GM18909 (cell line): ENCODE measurements around the gene GFI1B.
"Not testable (repeated sequence)": the region's sequence is repeated elsewhere in the genome, so short reads cannot be mapped to it uniquely, and the experiment has no call there.

Experiments used
- ATAC-seq: cut with Tn5 transposase; IDR thresholded peaks from one replicate; pipeline ENCODE4 v1.9.1; 2021; ENCODE audit warnings: mild to moderate bottlenecking; ENCODE audit not compliant: unreplicated experiment, poor library complexity

Gene GFI1B

GRCh38 chr9:132989414-132989996, 11.0 kb downstream of the GFI1B start:
- ATAC-seq, result no peak

- not testable (repeated sequence) for ATAC-seq
These were observed 11.6 kb downstream of the GFI1B start for GRCh38 chr9:132989998-132990557.

GRCh38 chr9:132990781-132991180, 12.3 kb downstream of the GFI1B start:
- no peak for ATAC-seq

DNA sequence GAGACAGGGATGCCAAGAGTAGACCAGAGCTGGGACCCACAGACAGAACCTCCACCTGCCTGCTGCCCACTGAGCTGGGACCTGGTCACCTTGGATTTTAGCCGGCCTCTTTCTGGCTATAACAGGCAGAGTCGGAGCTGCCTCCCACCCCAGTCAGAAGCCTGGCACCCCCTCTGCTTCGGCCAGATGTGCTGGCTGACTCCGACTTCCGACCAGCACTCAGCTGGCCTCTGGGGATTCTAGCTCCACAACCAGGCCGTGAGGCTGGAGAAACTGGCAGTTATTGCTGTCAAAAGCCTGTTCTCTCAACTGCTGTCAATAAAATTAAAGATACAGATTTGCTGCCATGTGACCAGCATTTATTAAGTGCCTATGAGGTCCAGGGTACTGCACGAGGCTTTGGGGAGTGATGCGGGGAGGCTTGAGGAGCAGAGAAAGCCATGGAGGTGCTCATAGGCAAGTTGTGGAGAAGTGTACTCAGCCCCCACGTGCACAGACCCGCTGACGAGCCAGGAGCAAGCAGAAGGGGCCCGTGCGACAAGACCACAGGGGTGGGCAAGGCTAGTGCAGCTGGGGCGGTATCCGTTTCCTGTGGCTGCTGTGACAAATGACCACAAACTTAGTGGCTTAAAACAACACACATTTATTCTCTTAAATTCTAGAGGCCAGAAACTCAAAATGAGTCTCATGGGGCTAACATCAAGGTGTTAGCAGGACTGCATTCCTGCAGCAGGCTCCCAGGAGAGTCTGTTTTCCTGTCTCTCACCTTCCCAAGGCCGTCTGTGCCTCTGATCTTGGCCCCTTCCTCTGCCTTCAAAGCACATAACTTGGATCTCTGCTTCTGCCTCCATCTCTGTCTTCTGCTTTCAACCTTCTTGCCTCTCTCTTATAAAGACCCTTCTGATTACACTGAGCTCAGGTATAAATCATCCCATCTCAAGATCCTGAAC, 13.1 kb downstream of the GFI1B start:
- no peak for ATAC-seq

DNA sequence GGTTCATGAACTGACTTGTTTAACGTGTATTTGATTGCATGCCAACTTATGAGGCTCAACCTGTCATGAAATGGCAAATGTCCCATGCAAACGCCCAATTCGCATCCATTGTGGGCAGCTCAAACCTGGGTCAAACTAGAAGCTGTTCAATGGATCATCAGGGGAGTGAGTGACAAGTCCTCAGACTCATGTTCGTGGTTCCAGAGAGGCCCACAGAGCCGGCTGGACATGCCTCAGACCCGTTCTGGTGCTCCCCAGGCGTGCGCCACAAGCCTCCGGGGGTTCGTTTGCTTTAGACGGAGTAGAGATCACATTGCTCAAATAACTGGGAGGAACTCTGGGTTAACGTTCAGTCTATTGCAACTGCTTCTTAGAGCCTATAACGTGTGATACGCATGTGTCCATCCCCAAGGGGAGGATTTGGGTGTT, 15.0 kb downstream of the GFI1B start:
- no peak for ATAC-seq

DNA sequence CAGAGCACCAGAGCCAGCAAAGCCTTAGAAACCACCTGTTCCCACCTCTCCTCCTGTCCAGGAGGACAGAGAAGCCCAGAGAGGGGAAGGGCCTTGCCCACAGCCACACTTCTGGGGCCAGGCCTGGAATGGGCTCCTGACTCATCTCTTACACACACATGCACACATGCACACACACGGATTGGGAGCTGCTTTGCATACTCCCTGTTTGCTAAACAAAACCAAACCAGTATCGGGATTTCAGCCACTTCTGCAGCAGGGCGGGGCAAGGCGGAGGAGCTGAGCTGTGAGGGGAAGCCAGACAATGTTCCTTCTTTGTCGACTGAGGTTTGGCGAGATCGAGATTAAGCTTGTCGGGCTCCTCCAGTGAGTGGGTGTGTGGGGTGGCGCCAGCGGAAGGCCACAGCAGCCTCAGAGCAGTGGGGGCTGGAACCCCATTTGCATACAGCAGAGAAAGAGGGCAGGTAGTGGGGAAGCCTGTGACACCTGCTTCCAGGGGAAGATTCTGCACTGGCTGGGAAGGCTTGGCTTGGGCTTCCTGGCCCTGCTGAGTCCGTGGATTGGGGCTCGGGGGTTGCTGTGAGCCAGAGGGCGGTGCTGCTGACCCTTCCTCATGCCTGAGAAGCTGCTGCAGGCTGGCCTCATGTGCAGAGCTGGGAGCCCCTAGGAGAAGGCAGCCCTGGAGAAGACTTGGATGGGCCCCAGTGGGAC, 16.1 kb downstream of the GFI1B start:
- peak; percentile 66 for ATAC-seq

DNA sequence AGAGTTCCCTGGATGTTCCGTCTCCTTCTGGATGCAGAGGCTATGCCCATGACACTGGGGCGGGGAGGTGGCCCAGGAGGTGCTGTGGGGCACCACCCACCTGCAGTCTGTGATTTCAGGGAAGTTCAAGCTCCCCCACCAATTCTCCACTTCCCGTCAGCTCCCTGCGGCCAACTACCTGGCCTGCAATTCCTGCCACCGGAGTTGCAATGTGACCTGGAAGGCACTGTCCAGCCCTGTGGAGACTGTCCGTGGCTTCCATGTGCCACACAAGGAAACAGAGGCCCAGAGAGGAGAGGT, 16.6 kb downstream of the GFI1B start:
- no peak for ATAC-seq

DNA sequence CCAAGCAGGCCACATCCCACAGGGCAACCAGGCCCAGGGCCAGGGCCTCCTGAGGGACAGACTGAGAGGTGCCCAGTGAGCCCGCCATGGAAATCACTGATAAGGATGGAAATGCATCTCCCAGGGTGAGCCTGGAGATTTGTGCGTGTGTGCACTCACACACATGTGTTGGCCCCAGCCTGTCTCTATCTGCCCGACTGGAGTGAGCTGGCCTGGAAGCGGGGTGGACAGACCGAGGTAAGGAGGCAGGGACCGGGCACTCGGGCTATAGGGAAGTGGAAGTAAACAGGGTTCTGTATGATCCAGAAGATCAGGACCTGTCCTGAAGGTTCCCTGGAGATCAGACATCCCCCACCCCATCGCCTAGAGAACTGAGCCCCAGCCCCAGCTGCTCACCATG, 17.4 kb downstream of the GFI1B start:
- ATAC-seq, result no peak

DNA sequence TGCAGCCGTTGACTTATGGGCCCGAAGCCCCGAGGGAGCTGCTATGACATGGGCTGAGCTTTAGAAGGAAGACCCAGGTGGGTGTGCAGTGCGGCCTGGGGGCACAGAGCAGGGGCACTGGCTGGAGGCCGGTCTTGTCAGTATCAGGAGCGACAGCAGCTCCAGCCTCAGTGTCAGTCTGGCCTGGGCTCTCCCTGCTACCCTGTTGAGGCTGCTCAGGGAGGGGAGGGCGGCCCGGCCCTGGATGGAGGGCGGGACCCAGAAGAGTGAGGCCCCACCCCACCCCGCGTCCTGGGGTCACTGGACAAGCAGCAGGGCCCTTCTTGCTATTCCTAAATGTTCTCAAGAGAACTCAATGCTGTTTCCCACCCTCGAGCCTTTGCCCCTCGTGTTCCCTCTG, 18.0 kb downstream of the GFI1B start:
- no peak for ATAC-seq

- ATAC-seq, result no peak
These were observed 19.1 kb downstream of the GFI1B start for GRCh38 chr9:132997591-132997990.

DNA sequence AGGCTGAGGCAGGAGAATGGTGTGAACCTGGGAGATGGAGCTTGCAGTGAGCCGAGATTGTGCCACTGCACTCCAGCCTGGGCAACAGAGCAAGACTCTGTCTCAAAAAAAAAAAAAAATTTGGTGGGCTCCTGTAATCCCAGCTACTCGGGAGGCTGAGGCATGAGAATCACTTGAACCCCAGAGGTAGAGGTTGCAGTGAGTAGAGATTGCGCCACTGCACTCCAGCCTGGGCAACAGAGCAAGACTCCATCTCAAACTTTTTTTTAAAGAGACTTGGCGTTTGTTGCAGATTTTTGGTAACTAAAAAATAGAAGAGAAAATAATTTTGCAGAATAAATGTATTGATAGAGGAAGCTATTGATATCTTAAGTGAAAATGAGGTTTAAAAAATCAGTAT, 19.7 kb downstream of the GFI1B start:
- not testable (repeated sequence) for ATAC-seq

- ATAC-seq, result no peak
These were observed 20.5 kb downstream of the GFI1B start for GRCh38 chr9:132998831-132999635.

DNA sequence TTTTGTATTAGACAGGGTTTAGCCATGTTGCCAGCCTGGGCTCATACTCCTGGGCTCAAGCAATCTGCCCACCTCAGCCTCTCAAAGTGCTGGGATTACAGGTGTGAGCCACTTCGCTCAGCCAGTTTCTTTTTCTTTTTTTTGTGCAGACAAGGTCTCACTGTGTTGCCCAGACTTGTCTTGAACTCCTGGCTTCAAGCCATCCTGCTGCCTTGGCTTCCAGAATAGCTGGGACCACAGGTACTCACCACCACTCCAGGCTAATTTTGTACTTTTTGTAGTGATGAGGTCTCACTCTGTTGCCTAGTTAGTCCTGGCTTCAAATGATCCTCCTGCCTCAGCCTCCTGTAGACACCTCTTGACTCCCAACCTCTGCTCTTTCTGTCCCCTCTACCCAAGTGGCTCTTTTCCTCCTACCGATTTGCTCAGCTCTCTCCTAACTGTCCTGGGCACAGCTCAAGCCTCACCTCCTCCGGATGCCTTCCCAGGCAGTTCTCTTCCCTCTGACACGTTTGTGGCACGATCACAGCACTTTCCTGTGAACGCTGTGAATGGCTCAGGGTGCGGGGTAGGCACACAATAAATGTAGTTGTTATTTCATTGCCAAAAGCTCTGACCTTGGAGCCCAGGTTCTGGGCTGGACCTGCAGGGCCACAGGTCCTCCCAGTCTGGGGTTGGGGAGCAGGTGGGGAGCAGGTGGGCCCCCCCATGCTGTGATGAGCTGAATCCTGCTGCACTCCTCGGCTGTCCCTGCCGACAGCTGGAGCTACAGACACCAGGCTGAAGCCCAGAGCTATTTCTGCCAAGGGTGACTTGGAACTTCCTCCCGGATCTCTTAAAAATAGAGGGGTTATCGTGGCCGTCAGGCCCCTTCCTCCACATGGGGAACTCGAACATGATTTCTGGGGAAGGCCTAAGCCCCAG, 23.9 kb downstream of the GFI1B start:
- ATAC-seq, result no peak

DNA sequence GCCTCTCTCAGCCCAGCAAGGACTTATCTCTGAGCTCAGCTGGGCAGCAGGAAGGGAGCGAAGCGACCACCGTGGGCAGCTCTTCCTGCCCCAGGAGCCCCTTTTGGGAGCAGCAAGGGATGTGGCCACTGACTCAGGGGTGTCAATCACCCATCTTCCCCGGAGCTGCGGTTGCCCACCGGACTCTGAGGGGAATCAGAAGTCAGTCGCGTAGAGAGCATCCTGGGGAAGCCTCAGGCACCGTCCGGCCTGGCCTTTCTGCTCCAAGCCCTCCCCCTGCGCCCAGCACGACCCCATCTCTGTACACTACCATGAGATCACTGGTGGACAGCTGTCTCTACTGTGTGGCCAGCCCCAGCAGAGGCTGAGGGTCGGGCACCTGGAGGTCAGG, 24.6 kb downstream of the GFI1B start:
- ATAC-seq, result no peak

DNA sequence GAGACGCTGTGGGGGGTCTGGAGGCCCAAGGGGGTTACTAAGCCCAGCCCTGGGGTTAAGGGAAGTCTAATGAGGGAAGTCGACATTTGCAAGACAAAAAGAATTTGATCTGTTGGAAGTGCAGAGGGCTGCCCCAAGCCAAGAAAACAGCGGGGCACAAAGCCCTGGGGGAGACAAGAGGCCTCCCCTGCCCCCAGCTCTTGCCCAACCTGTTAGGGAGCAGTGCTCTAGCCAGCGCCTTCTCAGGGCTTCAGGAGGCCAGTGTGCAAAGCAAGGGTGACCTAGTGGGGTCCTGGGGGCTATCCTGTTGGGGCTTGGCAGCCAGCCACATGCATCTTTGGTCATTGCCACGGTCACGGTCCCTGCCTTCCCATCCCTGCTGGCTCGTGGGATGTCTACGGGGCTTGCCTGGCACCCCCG, 25.2 kb downstream of the GFI1B start:
- ATAC-seq, result no peak

DNA sequence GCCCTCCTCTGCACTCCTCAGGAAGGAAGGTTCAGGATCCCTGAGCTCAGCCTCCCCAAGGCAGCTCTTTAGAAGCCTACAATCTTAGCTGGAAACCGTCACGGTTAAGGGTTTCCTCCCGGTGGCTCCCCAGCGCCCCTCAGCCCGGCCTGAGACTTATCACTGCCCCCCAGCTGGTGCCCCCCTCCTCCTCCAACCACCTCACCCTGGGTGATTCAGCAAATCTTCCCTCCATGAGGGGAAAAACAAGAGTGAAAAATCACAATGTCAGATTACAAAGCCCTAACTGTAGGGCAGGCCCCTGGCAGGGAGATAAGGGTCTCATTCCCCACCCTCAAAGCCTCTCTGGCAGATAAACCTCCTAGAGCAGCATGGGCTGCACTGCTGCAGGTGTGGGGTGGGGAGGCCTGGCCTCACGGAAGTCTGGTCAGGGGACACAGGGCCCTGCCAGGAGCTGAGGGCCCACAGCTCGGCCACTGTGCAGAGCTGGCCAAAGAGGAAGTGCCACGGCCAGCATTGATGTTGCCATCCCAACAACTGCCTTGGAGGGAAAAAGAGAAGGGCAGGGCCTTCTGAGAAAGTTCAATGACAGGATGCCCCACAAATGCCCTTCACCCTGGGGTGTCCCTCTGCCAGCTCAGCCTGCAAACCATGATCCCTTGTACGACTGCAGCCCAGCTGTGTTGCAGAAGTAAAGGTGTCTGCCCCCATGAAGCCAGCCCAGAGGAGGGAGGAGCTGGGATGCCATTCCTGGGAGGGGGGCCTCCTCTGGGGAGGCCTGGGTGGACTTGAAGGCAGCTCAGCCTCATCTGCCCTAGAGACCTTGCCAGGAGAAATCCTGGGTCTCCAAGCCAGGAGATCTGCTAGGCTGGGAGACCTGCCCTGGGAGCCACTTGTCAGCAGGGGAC, 25.9 kb downstream of the GFI1B start:
- ATAC-seq, result no peak

GRCh38 chr9:133004999-133005760, 26.7 kb downstream of the GFI1B start:
- ATAC-seq, result no peak
